SU-DHL-6 (cell line): Measurements from ENCODE around the gene KIDINS220.

ENCODE experiments used
- H2AFZ ChIP-seq: fragments of 200-600 bp; sonication (generic); 2 replicates; pipeline ENCODE4 v1.6.1; 2014; ENCODE audit warnings: low read depth, mild to moderate bottlenecking, moderate library complexity, mixed read lengths, antibody characterized with exemption, low read length; ENCODE audit not compliant: severe bottlenecking
- H3F3A ChIP-seq: fragments of 200-600 bp; shearing (Covaris generic); 2 replicates; pipeline ENCODE4 v1.6.0; 2016; ENCODE audit warnings: antibody characterized with exemption, mild to moderate bottlenecking; ENCODE audit not compliant: insufficient read depth
- H3K27ac ChIP-seq: fragments of 200-600 bp; sonication (generic); 2 replicates; pipeline ENCODE4 v1.5.1; 2016; ENCODE audit warnings: low read depth, mild to moderate bottlenecking, low read length, moderate library complexity, mixed read lengths
- H3K27me3 ChIP-seq: fragments of 200-600 bp; sonication (generic), shearing (Covaris generic); 2 replicates; pipeline ENCODE4 v1.6.0; 2014; ENCODE audit warnings: mild to moderate bottlenecking, low read length
- H3K36me3 ChIP-seq: fragments of 200-600 bp; sonication (generic); 2 replicates; pipeline ENCODE4 v1.6.1; 2014; ENCODE audit warnings: mild to moderate bottlenecking, low read length, mixed read lengths
- H3K4me2 ChIP-seq: fragments of 300-600, 200-600 bp; shearing (Covaris generic), sonication (generic); 2 replicates; pipeline ENCODE4 v1.6.0; 2014; ENCODE audit warnings: low read length, low read depth, mild to moderate bottlenecking; ENCODE audit not compliant: poor library complexity, severe bottlenecking
- H3K4me3 ChIP-seq: fragments of 200-600 bp; sonication (generic); 2 replicates; pipeline ENCODE4 v1.5.1; 2014; ENCODE audit warnings: antibody characterized with exemption, low read length, mild to moderate bottlenecking, mixed read lengths; ENCODE audit not compliant: insufficient read depth, poor library complexity, severe bottlenecking
- H3K79me2 ChIP-seq: fragments of 200-600 bp; sonication (generic); 2 replicates; pipeline ENCODE4 v1.6.1; 2014; ENCODE audit warnings: mild to moderate bottlenecking, low read length, moderate library complexity; ENCODE audit not compliant: insufficient read depth
- H3K9ac ChIP-seq: fragments of 200-600 bp; sonication (generic); 2 replicates; pipeline ENCODE4 v1.7.0; 2014; ENCODE audit warnings: mild to moderate bottlenecking, low read length
- H3K9me2 ChIP-seq: fragments of 200-600 bp; sonication (generic); replicated peaks from 2 replicates; pipeline ENCODE4 v1.6.1; 2014; ENCODE audit warnings: low read length; ENCODE audit not compliant: insufficient read depth
- H3K9me3 ChIP-seq: fragments of 200-600 bp; sonication (generic); 2 replicates; pipeline ENCODE4 v1.6.1; 2014; ENCODE audit warnings: low read length, mixed read lengths; ENCODE audit not compliant: insufficient read depth
- H4K20me1 ChIP-seq: fragments of 200-600 bp; sonication (generic); 2 replicates; pipeline ENCODE4 v1.6.1; 2014; ENCODE audit warnings: low read depth, mild to moderate bottlenecking, antibody characterized with exemption, low read length, moderate library complexity, mixed read lengths
- CTCF ChIP-seq: fragments of 200-600 bp; sonication (generic); IDR thresholded peaks from one replicate; pipeline ENCODE4 v1.5.1; 2017; ENCODE audit warnings: antibody characterized with exemption, mild to moderate bottlenecking, low read length, moderate library complexity; ENCODE audit not compliant: insufficient read depth, poor library complexity, severe bottlenecking
- EZH2phosphoT487 ChIP-seq: fragments of 200-600 bp; sonication (generic), shearing (Covaris generic); conservative IDR thresholded peaks from 2 replicates; pipeline ENCODE4 v1.6.1; 2018; ENCODE audit warnings: mild to moderate bottlenecking, antibody characterized with exemption, low read length, moderate library complexity, mixed read lengths

KIDINS220 gene

DNA sequence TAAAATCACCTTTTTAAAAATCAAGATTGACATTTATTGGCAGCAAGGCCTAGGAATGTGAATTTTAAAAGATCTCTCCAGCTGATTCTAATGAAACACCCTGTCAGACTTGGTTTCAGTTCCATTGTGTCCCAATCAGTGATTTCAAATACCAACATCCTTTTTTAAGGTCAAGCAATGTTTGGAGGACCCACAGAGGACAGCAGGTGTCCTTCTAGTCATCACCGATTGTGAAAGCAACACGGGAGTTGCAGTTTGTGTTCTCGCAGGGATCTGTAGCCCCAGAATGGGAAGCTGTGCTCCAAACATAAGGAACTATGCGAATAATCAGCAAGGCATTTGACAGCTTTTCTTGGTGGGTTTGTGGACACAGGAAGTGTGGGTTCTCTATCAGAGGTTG, 4.5 kb upstream of the KIDINS220 start:
- Histone ChIP-seq H3K9ac (no peak overlapping the region), H2AFZ (no peak overlapping the region), H4K20me1 (no peaks in the 10 kb centered on the region), H3K36me3 (no peaks in the 10 kb centered on the region), H3K4me3 (no peak overlapping the region), H3K27ac (no peak overlapping the region), H3K79me2 (no peaks in the 10 kb centered on the region), H3K4me2 (no peak overlapping the region), H3K9me2 (no peaks in the 10 kb centered on the region), H3K27me3 (no peaks in the 10 kb centered on the region), H3K9me3 (no peaks in the 10 kb centered on the region), H3F3A (no peaks in the 10 kb centered on the region)
- TF ChIP-seq CTCF (no peak), EZH2phosphoT487 (no peak)

DNA sequence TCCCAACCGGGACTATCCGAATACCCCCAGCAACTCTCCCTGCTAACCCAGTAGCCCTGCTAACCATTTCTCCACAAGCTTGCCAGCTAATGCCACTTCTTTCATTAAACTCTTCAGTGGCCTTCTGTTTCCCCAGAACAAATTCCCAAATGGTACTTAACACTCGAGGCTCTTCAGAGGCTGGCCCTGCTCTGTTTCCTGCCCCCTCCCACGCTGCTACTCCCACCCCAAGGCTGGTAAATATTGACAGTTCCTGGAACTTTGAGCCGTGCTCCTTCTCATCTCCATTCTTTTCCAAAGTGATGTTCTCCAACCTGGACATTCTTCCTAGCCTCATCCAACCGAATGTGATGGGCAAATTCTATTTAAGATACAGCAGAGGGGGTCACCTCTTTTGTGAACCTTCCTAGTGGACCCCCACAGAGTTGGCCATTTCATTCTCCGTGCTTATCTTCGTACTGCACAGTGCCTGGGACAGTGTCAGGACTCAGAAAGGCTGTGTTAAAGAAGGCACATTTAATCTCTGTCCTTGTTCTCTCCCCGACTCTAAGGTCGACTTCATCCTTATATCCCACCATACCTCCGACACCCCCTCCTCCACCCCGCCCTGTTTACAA, 3.2 kb upstream of the KIDINS220 start:
- Histone ChIP-seq H3K4me2 (no peak overlapping the region), H2AFZ (no peak overlapping the region), H4K20me1 (no peaks in the 10 kb centered on the region), H3F3A (no peaks in the 10 kb centered on the region), H3K36me3 (no peaks in the 10 kb centered on the region), H3K27me3 (no peaks in the 10 kb centered on the region), H3K79me2 (no peaks in the 10 kb centered on the region), H3K9me2 (no peaks in the 10 kb centered on the region), H3K9me3 (no peaks in the 10 kb centered on the region), H3K4me3 (no peak overlapping the region), H3K27ac (no peak overlapping the region), H3K9ac (no peak overlapping the region)
- TF ChIP-seq CTCF (no peak), EZH2phosphoT487 (no peak)

- no peaks in the 10 kb centered on the region for H3K36me3 ChIP-seq
- H3K4me2 ChIP-seq, result no peak overlapping the region
- no peak overlapping the region for H3K4me3 ChIP-seq
- no peaks in the 10 kb centered on the region for H3F3A ChIP-seq
- H3K27me3 ChIP-seq, result no peaks in the 10 kb centered on the region
- TF ChIP-seq EZH2phosphoT487, result no peak
- no peak for TF ChIP-seq CTCF
- no peak overlapping the region for H2AFZ ChIP-seq
- no peak overlapping the region for H3K27ac ChIP-seq
- H3K9me2 ChIP-seq, result no peaks in the 10 kb centered on the region
- no peaks in the 10 kb centered on the region for H3K79me2 ChIP-seq
- H3K9me3 ChIP-seq, result no peaks in the 10 kb centered on the region
- H3K9ac ChIP-seq, result no peak overlapping the region
- H4K20me1 ChIP-seq, result no peaks in the 10 kb centered on the region
These were observed 2.0 kb upstream of the KIDINS220 start for GRCh38 chr2:8839189-8839965.
